T47D (cell line): ENCODE data around the gene SOX1.

Experiments
- DNase-seq, 2 experiments: peaks; one replicate each; pipeline versions ENCODE4 v3.0.0 to v3.0.0-alpha.2; 2011 to 2012; ENCODE audit warnings: low read depth in 1 of 2, low spot score in 1 of 2
- JUND ChIP-seq: IDR thresholded peaks from 2 replicates; pipeline ENCODE4 v1.6.1; 2012; ENCODE audit warnings: low read depth
- in situ Hi-C: cut with HindIII; loops from 2 replicates; pipeline ENCODE4 v1.10.0; 2016; ENCODE audit warnings: low sequenced_read_pairs, low pct_unique_long_range_greater_than_20kb

SOX1 gene

GRCh38 chr13:112111239-112111857 lies 44.4 kb downstream of the SOX1 start:
- no peak for DNase-seq
- in situ Hi-C loops, result no loop called here
- no peak for TF ChIP-seq JUND

GRCh38 chr13:112112534-112113276 lies 45.8 kb downstream of the SOX1 start:
- no peak for TF ChIP-seq JUND
- in situ Hi-C loops, result no loop called here
- no peak for DNase-seq

GRCh38 chr13:112113348-112113747 lies 46.4 kb downstream of the SOX1 start:
- no peak for TF ChIP-seq JUND
- no peak for DNase-seq
- in situ Hi-C loops, result no loop called here

GRCh38 chr13:112113851-112114250 lies 46.9 kb downstream of the SOX1 start:
- no peak for TF ChIP-seq JUND

GRCh38 chr13:112114391-112114790 lies 47.4 kb downstream of the SOX1 start:
- DNase-seq, result no peak
- no peak for TF ChIP-seq JUND
- in situ Hi-C loops, result no loop called here

More at GRCh38 chr13:112113851-112114250, 46.9 kb downstream of the SOX1 start:
- DNase-seq, result no peak
- in situ Hi-C loops, result no loop called here

GRCh38 chr13:112115403-112116091 lies 48.6 kb downstream of the SOX1 start:
- in situ Hi-C loops, result no loop called here
- no peak for TF ChIP-seq JUND
- no peak for DNase-seq

- no peak for DNase-seq
- in situ Hi-C loops, result no loop called here
- TF ChIP-seq JUND, result no peak
Observed at GRCh38 chr13:112116187-112116950, 49.4 kb downstream of the SOX1 start.

- no peak for DNase-seq
- in situ Hi-C loops, result no loop called here
- no peak for TF ChIP-seq JUND
Observed at GRCh38 chr13:112117258-112117954, 50.5 kb downstream of the SOX1 start.

GRCh38 chr13:112117955-112118302 lies 51.0 kb downstream of the SOX1 start:
- DNase-seq, result no peak
- no peak for TF ChIP-seq JUND
- in situ Hi-C loops, result no loop called here

- in situ Hi-C loops, result no loop called here
- DNase-seq, result no peak
- no peak for TF ChIP-seq JUND
Observed at GRCh38 chr13:112118451-112119064, 51.6 kb downstream of the SOX1 start.

- in situ Hi-C loops, result no loop called here
- DNase-seq, result no peak
- no peak for TF ChIP-seq JUND
Observed at GRCh38 chr13:112119192-112120030, 52.5 kb downstream of the SOX1 start.
